HepG2 (cell line): ENCODE results near the gene NME1. TPM values are rescaled to one million over a fixed set of nuclear protein-coding genes. Genes with fewer than 3 reads are reported as not detected.
A peak's percentile ranks its signal among the peaks of the same experiment; 100 is the strongest.
"Not testable (repeated sequence)": the region's sequence is repeated elsewhere in the genome, so short reads cannot be mapped to it uniquely, and the experiment has no call there.

ENCODE experiments used
- ATF2 ChIP-seq: sonication (generic); formaldehyde crosslinking; IDR thresholded peaks from 2 replicates; pipeline ENCODE4 v1.4.0; 2020; ENCODE audit warnings: missing genetic modification reagents
- ERF ChIP-seq: IDR thresholded peaks from 2 replicates; pipeline ENCODE4 v1.6.1; 2018; ENCODE audit warnings: missing biosample characterization, missing genetic modification reagents
- GATAD1 ChIP-seq: IDR thresholded peaks from 2 replicates; pipeline ENCODE4 v1.6.1; 2016; ENCODE audit warnings: missing genetic modification reagents, missing compliant biosample characterization
- HDAC2 ChIP-seq: sonication (generic); formaldehyde crosslinking; IDR thresholded peaks from 2 replicates; pipeline ENCODE4 v1.4.0; 2020; ENCODE audit warnings: missing genetic modification reagents
- MXI1 ChIP-seq: IDR thresholded peaks from 3 replicates; pipeline ENCODE4 v1.6.1; 2012; ENCODE audit warnings: low read depth, low read length, inconsistent platforms, borderline replicate concordance
- NONO ChIP-seq, 2 experiments: fragments of 450-650 bp in 1 of 2; sonication (generic) in 1 of 2; formaldehyde crosslinking in 1 of 2; IDR thresholded peaks in 1 of 2; conservative IDR thresholded peaks in 1 of 2; 2 replicates each; pipeline versions ENCODE4 v1.6.1 to v1.8.0; 2017 to 2022; ENCODE audit warnings: mild to moderate bottlenecking in 1 of 2, missing genetic modification reagents in 1 of 2, moderate library complexity in 1 of 2
- SRF ChIP-seq: IDR thresholded peaks from 2 replicates; pipeline ENCODE4 v1.6.1; 2011; ENCODE audit warnings: mild to moderate bottlenecking, low read depth, low read length, moderate library complexity
- TEAD3 ChIP-seq: optimal IDR thresholded peaks from 2 replicates; pipeline ENCODE3; 2016; ENCODE audit warnings: borderline replicate concordance
- ZBTB42 ChIP-seq: sonication (generic); formaldehyde crosslinking; IDR thresholded peaks from 2 replicates; pipeline ENCODE4 v1.5.0; 2020; ENCODE audit warnings: mild to moderate bottlenecking, missing genetic modification reagents
- ZHX1 ChIP-seq: sonication (generic); formaldehyde crosslinking; IDR thresholded peaks from 2 replicates; pipeline ENCODE4 v1.8.1; 2022; ENCODE audit warnings: low read depth, mild to moderate bottlenecking, missing genetic modification reagents
- ZNF609 ChIP-seq: sonication (generic); formaldehyde crosslinking; IDR thresholded peaks from 2 replicates; pipeline ENCODE4 v1.4.0; 2020; ENCODE audit warnings: mild to moderate bottlenecking, missing genetic modification reagents, borderline replicate concordance
- polyA plus RNA-seq, 8 experiments: library from polyadenylated mRNA; depleted of rRNA in 3 of 8; stranded (reverse) in 7 of 8; unstranded in 1 of 8; fragments of >200 nt; fragmentation: Illumina TruSeq in 4 of 8; extraction: Trizol in 4 of 8; gene quantifications; 2 replicates each; pipeline versions ENCODE4 v1.2.1 to v1.2.3, GENCODE V29; 2011 to 2016; ENCODE audit warnings: low read depth in 4 of 8, missing spikeins in 1 of 8, mixed read lengths in 1 of 8; ENCODE audit not compliant: insufficient read depth in 1 of 8
- total RNA-seq, 5 experiments: library from RNA; depleted of rRNA; stranded (reverse); fragments of >200 nt; fragmentation: Illumina TruSeq; extraction: Trizol; gene quantifications; 2 replicates each; pipeline ENCODE4 v1.2.3, GENCODE V29; 2016; ENCODE audit warnings: low read depth in 1 of 5
- TF ChIP-seq, protein P1 (sequence below): sonication (generic); formaldehyde crosslinking; IDR thresholded peaks from 2 replicates; pipeline ENCODE4 v1.4.0; 2020; ENCODE audit warnings: missing genetic modification reagents, borderline replicate concordance
- TF ChIP-seq, protein P2 (sequence below): sonication (generic); formaldehyde crosslinking; IDR thresholded peaks from 2 replicates; pipeline ENCODE4 v1.8.0; 2022; ENCODE audit warnings: missing genetic modification reagents, mild to moderate bottlenecking, moderate library complexity, borderline replicate concordance

The NME1 gene
- total and polyA plus RNA-seq, 2 of the 13 experiments (the other 11 are each of a cell fraction or from before 2014, with no cell fraction given): 295 to 516 TPM

GRCh38 chr17:51112303-51113222, 40.8 kb upstream of the NME1 start (continued):
- TF ChIP-seq ZNF609 (CRISPR knock-in tag) (peak; percentile 78; the same call in 1 of the 2 replicates), TEAD3 (CRISPR knock-in tag) (peak; percentile 72), ERF (CRISPR knock-in tag) (peak; percentile 97), GATAD1 (peak; percentile 72), NONO (CRISPR knock-in tag; conservative IDR thresholded peaks at IDR 0.05) (peak; percentile 60), HDAC2 (CRISPR knock-in tag) (peak; percentile 93), ZBTB42 (CRISPR knock-in tag) (peak; percentile 79; the same call in 1 of the 2 replicates), SRF (0 out of 2 replicates have a peak, but pooled peaks have one; percentile 5), ZHX1 (0 out of 2 replicates have a peak, but pooled peaks have one; percentile 51), ATF2 (CRISPR knock-in tag) (peak; percentile 78; the same call in 1 of the 2 replicates), MXI1 (peak; percentile 68; the same call in 1 of the 3 replicates)
- TF ChIP-seq NONO (IDR thresholded peaks at IDR 0.05): not testable (repeated sequence)
- TF ChIP-seq, protein P1, sequence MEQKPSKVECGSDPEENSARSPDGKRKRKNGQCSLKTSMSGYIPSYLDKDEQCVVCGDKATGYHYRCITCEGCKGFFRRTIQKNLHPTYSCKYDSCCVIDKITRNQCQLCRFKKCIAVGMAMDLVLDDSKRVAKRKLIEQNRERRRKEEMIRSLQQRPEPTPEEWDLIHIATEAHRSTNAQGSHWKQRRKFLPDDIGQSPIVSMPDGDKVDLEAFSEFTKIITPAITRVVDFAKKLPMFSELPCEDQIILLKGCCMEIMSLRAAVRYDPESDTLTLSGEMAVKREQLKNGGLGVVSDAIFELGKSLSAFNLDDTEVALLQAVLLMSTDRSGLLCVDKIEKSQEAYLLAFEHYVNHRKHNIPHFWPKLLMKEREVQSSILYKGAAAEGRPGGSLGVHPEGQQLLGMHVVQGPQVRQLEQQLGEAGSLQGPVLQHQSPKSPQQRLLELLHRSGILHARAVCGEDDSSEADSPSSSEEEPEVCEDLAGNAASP (CRISPR knock-in tag): peak; percentile 85
- TF ChIP-seq, protein P2, sequence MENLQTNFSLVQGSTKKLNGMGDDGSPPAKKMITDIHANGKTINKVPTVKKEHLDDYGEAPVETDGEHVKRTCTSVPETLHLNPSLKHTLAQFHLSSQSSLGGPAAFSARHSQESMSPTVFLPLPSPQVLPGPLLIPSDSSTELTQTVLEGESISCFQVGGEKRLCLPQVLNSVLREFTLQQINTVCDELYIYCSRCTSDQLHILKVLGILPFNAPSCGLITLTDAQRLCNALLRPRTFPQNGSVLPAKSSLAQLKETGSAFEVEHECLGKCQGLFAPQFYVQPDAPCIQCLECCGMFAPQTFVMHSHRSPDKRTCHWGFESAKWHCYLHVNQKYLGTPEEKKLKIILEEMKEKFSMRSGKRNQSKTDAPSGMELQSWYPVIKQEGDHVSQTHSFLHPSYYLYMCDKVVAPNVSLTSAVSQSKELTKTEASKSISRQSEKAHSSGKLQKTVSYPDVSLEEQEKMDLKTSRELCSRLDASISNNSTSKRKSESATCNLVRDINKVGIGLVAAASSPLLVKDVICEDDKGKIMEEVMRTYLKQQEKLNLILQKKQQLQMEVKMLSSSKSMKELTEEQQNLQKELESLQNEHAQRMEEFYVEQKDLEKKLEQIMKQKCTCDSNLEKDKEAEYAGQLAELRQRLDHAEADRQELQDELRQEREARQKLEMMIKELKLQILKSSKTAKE: peak; percentile 76
